Body of pancreas (tissue), 4 donors: ENCODE data around the gene PAGE2. TPM values are rescaled to one million over a fixed set of nuclear protein-coding genes. Genes with fewer than 3 reads are reported as not detected.
"Not testable (repeated sequence)": the region's sequence is repeated elsewhere in the genome, so short reads cannot be mapped to it uniquely, and the experiment has no call there.

Experiments
- ATAC-seq: fragments of 150-250 bp; one replicate; pipeline ENCODE4 v1.9.1; 2016
- DNase-seq, 4 donors: peaks; one replicate each; pipeline ENCODE4 v3.0.0-alpha.2; 2019
- H3K27ac ChIP-seq, 4 donors: fragments of 200-600 bp; sonication (generic); 1 replicate in 3 of 4; 2 replicates in 1 of 4; pipeline versions ENCODE4 v1.5.1 to v1.6.1; 2016 to 2019; ENCODE audit warnings: mild to moderate bottlenecking in 1 of 4, mixed read lengths in 1 of 4, moderate library complexity in 1 of 4
- H3K27me3 ChIP-seq, 2 donors: fragments of 200-600 bp; sonication (generic); one replicate each; pipeline ENCODE4 v1.6.0; 2016; ENCODE audit warnings: mild to moderate bottlenecking in 1 of 2
- H3K36me3 ChIP-seq, 2 donors: fragments of 200-600 bp; sonication (generic); replicated peaks in 1 of 2; 2 replicates each; pipeline ENCODE4 v1.5.1; 2016; ENCODE audit warnings: low read depth in 2 of 2; ENCODE audit not compliant: insufficient read depth in 1 of 2
- H3K4me1 ChIP-seq: fragments of 200-600 bp; sonication (generic); one replicate; pipeline ENCODE4 v1.6.0; 2016
- H3K4me3 ChIP-seq, 2 donors: fragments of 200-600 bp; sonication (generic); 1 replicate in 1 of 2; 2 replicates in 1 of 2; pipeline ENCODE4 v1.5.1; 2016 to 2019
- H3K9me3 ChIP-seq, 3 donors: fragments of 200-600 bp; sonication (generic); 1 replicate in 2 of 3; 2 replicates in 1 of 3; pipeline ENCODE4 v1.5.1; 2016
- CTCF ChIP-seq, 7 experiments: fragments of 450-650 bp in 4 of 7; fragments of 200-600 bp in 3 of 7; sonication (generic) in 3 of 7; IDR thresholded peaks; one replicate each; pipeline ENCODE4 v1.5.1; 2016 to 2019; ENCODE audit warnings: antibody characterized with exemption in 7 of 7
- POLR2A ChIP-seq, 3 donors: fragments of 450-650 bp; IDR thresholded peaks; one replicate each; pipeline ENCODE4 v1.6.1; 2016; ENCODE audit warnings: antibody characterized with exemption in 3 of 3, mild to moderate bottlenecking in 2 of 3
- WGBS, 2 donors: methylation state at CpG; one replicate each; pipeline ENCODE4 v1.1.5; 2017; 5-methylcytosine and 5-hydroxymethylcytosine counted together
- intact Hi-C: fragments of 100-400 bp; cut with DNase I; formaldehyde crosslinking; loops from one replicate; pipeline ENCODE4 v1.15.1; 2023
- total RNA-seq, 2 donors: library from RNA; depleted of rRNA; stranded (reverse); fragments of >200 nt; gene quantifications; one replicate each; pipeline ENCODE4 v1.1.0, GENCODE V29; 2016

Gene PAGE2
- total RNA-seq, 2 donors from 2014 or later: not detected

GRCh38 chrX:55111578-55112254 is 22.9 kb downstream of the PAGE2 start:
- DNase-seq: no peak
- 37 to 40% methylated on average over 7 to 8 of the region's 8 CpGs for WGBS, 2 donors
- no peak for ATAC-seq
- no peaks in the 10 kb centered on the region for H3K9me3 ChIP-seq
- H3K27me3 ChIP-seq: no peaks in the 10 kb centered on the region
- TF ChIP-seq CTCF (IDR thresholded peaks at IDR 0.05) (no peak), POLR2A (IDR thresholded peaks at IDR 0.05) (no peak)
- H3K36me3 ChIP-seq: no peaks in the 10 kb centered on the region
- H3K4me3 ChIP-seq: no peak overlapping the region
- no peaks in the 10 kb centered on the region for H3K4me1 ChIP-seq
- H3K27ac ChIP-seq: no peak overlapping the region
- intact Hi-C loops: no loop called here

DNA sequence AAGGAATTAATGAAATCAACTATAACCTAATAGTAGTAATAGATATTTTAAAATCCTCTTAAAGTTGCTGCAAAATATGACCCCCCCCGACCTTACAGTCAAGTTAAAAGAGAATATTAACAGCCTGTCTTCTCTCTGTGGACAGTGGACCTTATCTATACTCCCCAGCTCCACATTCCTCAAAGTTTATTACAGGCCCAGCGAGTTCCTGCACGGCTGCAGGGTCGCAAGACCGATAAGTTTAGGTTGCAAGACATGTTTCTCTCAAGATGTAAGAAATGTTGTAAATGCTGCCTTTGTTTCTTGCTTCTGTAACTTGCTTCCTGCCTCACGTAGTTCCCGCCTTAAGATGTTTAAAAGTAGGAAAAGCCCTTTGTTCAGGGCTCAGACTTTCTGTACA is 27.8 kb downstream of the PAGE2 start:
- H3K27me3 ChIP-seq, H3K4me3 ChIP-seq, H3K36me3 ChIP-seq, intact Hi-C loops, H3K9me3 ChIP-seq, DNase-seq, H3K4me1 ChIP-seq, ATAC-seq, H3K27ac ChIP-seq: not testable (repeated sequence)
- 53 to 63% methylated on average over 7 of the region's 7 CpGs for WGBS, 2 donors

- intact Hi-C loops: no loop called here
- H3K4me3 ChIP-seq: no peak overlapping the region
- no peaks in the 10 kb centered on the region for H3K9me3 ChIP-seq
- ATAC-seq (no peak), DNase-seq (no peak)
- no peak overlapping the region for H3K27ac ChIP-seq
- H3K36me3 ChIP-seq: no peaks in the 10 kb centered on the region
- TF ChIP-seq CTCF (IDR thresholded peaks at IDR 0.05) (no peak), POLR2A (IDR thresholded peaks at IDR 0.05) (no peak)
- H3K4me1 ChIP-seq: no peaks in the 10 kb centered on the region
- 90 to 100% methylated on average over 2 of the region's 3 CpGs for WGBS, 2 donors
- H3K27me3 ChIP-seq: no peaks in the 10 kb centered on the region
Observed at GRCh38 chrX:55118574-55118973, 29.8 kb downstream of the PAGE2 start.

DNA sequence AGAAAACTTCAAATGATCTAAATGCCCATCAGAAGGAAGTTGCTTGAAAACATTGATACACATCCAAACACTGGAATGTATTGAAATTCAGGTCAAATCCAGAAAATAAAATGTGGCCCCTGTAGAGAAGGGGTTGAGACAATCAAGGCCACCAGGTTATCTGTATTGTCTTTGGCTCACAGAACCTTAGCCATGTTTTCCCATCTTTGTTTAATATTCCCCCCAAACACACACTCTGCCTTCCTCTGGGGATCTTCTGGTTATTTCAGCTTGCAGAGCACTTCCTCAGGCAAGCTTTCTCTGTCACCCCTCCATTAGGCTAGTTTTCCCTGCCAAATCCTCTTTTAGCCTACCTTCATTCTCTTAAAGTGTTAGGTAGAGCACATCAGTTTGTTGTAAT is 30.5 kb downstream of the PAGE2 start:
- Histone ChIP-seq H3K36me3 (no peaks in the 10 kb centered on the region), H3K9me3 (no peaks in the 10 kb centered on the region), H3K27me3 (no peaks in the 10 kb centered on the region), H3K27ac (no peak overlapping the region), H3K4me3 (no peak overlapping the region), H3K4me1 (no peaks in the 10 kb centered on the region)
- ATAC-seq (no peak), DNase-seq (no peak)
- TF ChIP-seq CTCF (IDR thresholded peaks at IDR 0.05): no peak
- no peak for TF ChIP-seq POLR2A (IDR thresholded peaks at IDR 0.05)
- intact Hi-C loops: no loop called here

DNA sequence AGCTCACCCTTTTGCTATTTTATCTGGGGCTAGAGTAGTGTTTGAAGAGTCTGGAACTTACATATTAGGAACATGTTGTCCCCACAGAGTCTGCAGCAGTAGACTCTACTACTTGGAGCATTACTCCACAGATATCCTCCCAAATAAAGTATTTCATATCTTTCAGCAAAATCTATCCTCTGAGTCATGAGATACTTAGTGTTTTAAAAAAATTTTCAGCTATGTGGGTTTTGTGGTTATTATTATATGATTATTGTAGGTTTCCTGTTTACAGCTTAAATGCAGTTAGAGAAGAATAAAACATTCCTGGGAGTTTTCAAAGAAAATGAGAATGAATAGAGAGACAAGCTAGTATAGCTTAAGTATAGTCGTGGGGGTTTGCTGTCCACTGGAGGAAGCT is 30.9 kb downstream of the PAGE2 start:
- WGBS, 2 donors: 30 to 56% methylated on average over 1 of the region's 1 CpG
- TF ChIP-seq CTCF (IDR thresholded peaks at IDR 0.05): no peak
- TF ChIP-seq POLR2A (IDR thresholded peaks at IDR 0.05): no peak
- DNase-seq (no peak), ATAC-seq (no peak)
- H3K27me3 ChIP-seq: no peaks in the 10 kb centered on the region
- H3K36me3 ChIP-seq: no peaks in the 10 kb centered on the region
- H3K27ac ChIP-seq: no peak overlapping the region
- H3K9me3 ChIP-seq: no peaks in the 10 kb centered on the region
- H3K4me1 ChIP-seq: no peaks in the 10 kb centered on the region
- H3K4me3 ChIP-seq: no peak overlapping the region
- intact Hi-C loops: no loop called here
